A673 (cell line): ENCODE measurements around the gene CUL9. TPM values are rescaled to one million over a fixed set of nuclear protein-coding genes. Genes with fewer than 3 reads are reported as not detected.

ENCODE experiments used
- BruUV-seq: library from RNA; stranded (reverse); fragments of 400-500 nt; replicated peaks from 2 replicates; lab custom pipeline; 2021; lab: Mats Ljungman, UMichigan
- CTCF ChIA-PET: fragments of 300-600 bp; sonication (Branson Sonifier 250); formaldehyde crosslinking; loops from one replicate; lab custom pipeline; 2022; ENCODE audit warnings: antibody characterized with exemption; lab: Charles Lee
- POLR2A ChIA-PET: fragments of 300-600 bp; sonication (Branson Sonifier 250); formaldehyde crosslinking; loops from one replicate; lab custom pipeline; 2022; ENCODE audit warnings: antibody characterized with exemption; ENCODE audit not compliant: low non-redundant PET; lab: Charles Lee
- DNase-seq: peaks from one replicate; pipeline ENCODE4 v3.0.0-alpha.2; 2015; ENCODE audit warnings: low spot score
- H3K27ac ChIP-seq: fragments of 200-600 bp; sonication (generic); 2 replicates; pipeline ENCODE4 v1.5.1; 2016; ENCODE audit warnings: mixed run types, low read depth, mild to moderate bottlenecking, mixed read lengths, antibody characterized with exemption, low read length; ENCODE audit not compliant: poor library complexity, severe bottlenecking
- H3K27me3 ChIP-seq: fragments of 200-600 bp; sonication (generic); replicated peaks from 2 replicates; pipeline ENCODE4 v1.6.1; 2017; ENCODE audit warnings: mixed run types, low read depth, mild to moderate bottlenecking, mixed read lengths, antibody characterized with exemption, low read length; ENCODE audit not compliant: insufficient read depth, poor library complexity
- H3K36me3 ChIP-seq: fragments of 200-600 bp; sonication (generic); 2 replicates; pipeline ENCODE4 v1.6.1; 2016; ENCODE audit warnings: mixed run types, mild to moderate bottlenecking, mixed read lengths, antibody characterized with exemption, low read length; ENCODE audit not compliant: insufficient read depth, poor library complexity, severe bottlenecking
- H3K4me1 ChIP-seq: fragments of 200-600 bp; sonication (generic); 2 replicates; pipeline ENCODE4 v1.6.1; 2017; ENCODE audit warnings: mixed run types, mild to moderate bottlenecking, mixed read lengths, antibody characterized with exemption, low read length; ENCODE audit not compliant: insufficient read depth, poor library complexity, severe bottlenecking
- H3K4me3 ChIP-seq: fragments of 200-600 bp; sonication (generic); 2 replicates; pipeline ENCODE4 v1.5.1; 2016; ENCODE audit warnings: low read depth, mixed run types, mild to moderate bottlenecking, mixed read lengths, low read length; ENCODE audit not compliant: poor library complexity, severe bottlenecking
- H3K9me3 ChIP-seq: fragments of 200-600 bp; sonication (generic); 2 replicates; pipeline ENCODE4 v1.6.1; 2016; ENCODE audit warnings: mixed run types, low read depth, mild to moderate bottlenecking, mixed read lengths, antibody characterized with exemption, low read length; ENCODE audit not compliant: poor library complexity, severe bottlenecking
- CTCF ChIP-seq: fragments of 300-800, 200-600 bp; sonication (generic); conservative IDR thresholded peaks from 2 replicates; pipeline ENCODE4 v1.5.1; 2017; ENCODE audit warnings: low read depth, mild to moderate bottlenecking, antibody characterized with exemption, low read length, moderate library complexity, mixed read lengths
- EZH2 ChIP-seq: fragments of 200-600 bp; sonication (generic); IDR thresholded peaks from 2 replicates; pipeline ENCODE4 v1.6.1; 2017; ENCODE audit warnings: borderline replicate concordance, low read depth, mild to moderate bottlenecking, mixed read lengths, antibody characterized with exemption, low read length; ENCODE audit not compliant: poor library complexity, severe bottlenecking
- intact Hi-C: fragments of 100-400 bp; cut with micrococcal nuclease; formaldehyde crosslinking; loops from one replicate; pipeline ENCODE4 v1.10.0; 2022; ENCODE audit not compliant: unreplicated experiment
- total RNA-seq: library from RNA; stranded (reverse); gene quantifications from 2 replicates; pipeline ENCODE4 v1.2.3, GENCODE V29; 2021

Gene CUL9
- total RNA-seq, 1 experiment from 2014 or later: 38.7 TPM

GRCh38 chr6:43211955-43212354, 30.0 kb downstream of the CUL9 start:
- TF ChIP-seq CTCF: 0 out of 2 replicates have a peak, but pooled peaks have one; percentile 15
- no peak for TF ChIP-seq EZH2
- Histone ChIP-seq H3K9me3 (no peaks in the 10 kb centered on the region), H3K27ac (no peak overlapping the region), H3K27me3 (no peaks in the 10 kb centered on the region), H3K36me3 (peaks cover 5% of the 10 kb centered on the region), H3K4me3 (no peak overlapping the region), H3K4me1 (no peaks in the 10 kb centered on the region)
- BruUV-seq: no TSS peak
- no peak for DNase-seq
- CTCF ChIA-PET: no interaction called here
- POLR2A ChIA-PET: no interaction called here
- intact Hi-C loops: no loop called here

- no TSS peak for BruUV-seq
- CTCF ChIA-PET: no interaction called here
These were observed 31.4 kb downstream of the CUL9 start for GRCh38 chr6:43213431-43213830.

GRCh38 chr6:43215066-43215465, 33.1 kb downstream of the CUL9 start:
- H3K4me1 ChIP-seq: no peaks in the 10 kb centered on the region
- no peaks in the 10 kb centered on the region for H3K27me3 ChIP-seq
- BruUV-seq: no TSS peak
- H3K4me3 ChIP-seq: no peak overlapping the region
- peaks cover 5% of the 10 kb centered on the region for H3K36me3 ChIP-seq
- no peak for TF ChIP-seq EZH2
- TF ChIP-seq CTCF: no peak
- CTCF ChIA-PET: no interaction called here
- POLR2A ChIA-PET: no interaction called here
- intact Hi-C loops: no loop called here
- DNase-seq: no peak
- no peak overlapping the region for H3K27ac ChIP-seq
- H3K9me3 ChIP-seq: no peaks in the 10 kb centered on the region

More at GRCh38 chr6:43213431-43213830, 31.4 kb downstream of the CUL9 start:
- Histone ChIP-seq H3K4me1 (no peaks in the 10 kb centered on the region), H3K27ac (no peak overlapping the region), H3K4me3 (no peak overlapping the region), H3K36me3 (peaks cover 5% of the 10 kb centered on the region), H3K9me3 (no peaks in the 10 kb centered on the region), H3K27me3 (no peaks in the 10 kb centered on the region)
- DNase-seq: no peak
- intact Hi-C loops: no loop called here
- TF ChIP-seq EZH2 (no peak), CTCF (no peak)
- POLR2A ChIA-PET: no interaction called here
